Measurements from ENCODE around the gene FAM76B. TPM values are rescaled to one million over a fixed set of nuclear protein-coding genes. Genes with fewer than 3 reads are reported as not detected.

FAM76B gene
- total and polyA plus RNA-seq, 9 of the 15 experiments (the other 6 are each of a cell fraction or from before 2014, with no cell fraction given) = 22.5 to 60.0 (median 35.0) TPM

- TF ChIP-seq, protein P1, sequence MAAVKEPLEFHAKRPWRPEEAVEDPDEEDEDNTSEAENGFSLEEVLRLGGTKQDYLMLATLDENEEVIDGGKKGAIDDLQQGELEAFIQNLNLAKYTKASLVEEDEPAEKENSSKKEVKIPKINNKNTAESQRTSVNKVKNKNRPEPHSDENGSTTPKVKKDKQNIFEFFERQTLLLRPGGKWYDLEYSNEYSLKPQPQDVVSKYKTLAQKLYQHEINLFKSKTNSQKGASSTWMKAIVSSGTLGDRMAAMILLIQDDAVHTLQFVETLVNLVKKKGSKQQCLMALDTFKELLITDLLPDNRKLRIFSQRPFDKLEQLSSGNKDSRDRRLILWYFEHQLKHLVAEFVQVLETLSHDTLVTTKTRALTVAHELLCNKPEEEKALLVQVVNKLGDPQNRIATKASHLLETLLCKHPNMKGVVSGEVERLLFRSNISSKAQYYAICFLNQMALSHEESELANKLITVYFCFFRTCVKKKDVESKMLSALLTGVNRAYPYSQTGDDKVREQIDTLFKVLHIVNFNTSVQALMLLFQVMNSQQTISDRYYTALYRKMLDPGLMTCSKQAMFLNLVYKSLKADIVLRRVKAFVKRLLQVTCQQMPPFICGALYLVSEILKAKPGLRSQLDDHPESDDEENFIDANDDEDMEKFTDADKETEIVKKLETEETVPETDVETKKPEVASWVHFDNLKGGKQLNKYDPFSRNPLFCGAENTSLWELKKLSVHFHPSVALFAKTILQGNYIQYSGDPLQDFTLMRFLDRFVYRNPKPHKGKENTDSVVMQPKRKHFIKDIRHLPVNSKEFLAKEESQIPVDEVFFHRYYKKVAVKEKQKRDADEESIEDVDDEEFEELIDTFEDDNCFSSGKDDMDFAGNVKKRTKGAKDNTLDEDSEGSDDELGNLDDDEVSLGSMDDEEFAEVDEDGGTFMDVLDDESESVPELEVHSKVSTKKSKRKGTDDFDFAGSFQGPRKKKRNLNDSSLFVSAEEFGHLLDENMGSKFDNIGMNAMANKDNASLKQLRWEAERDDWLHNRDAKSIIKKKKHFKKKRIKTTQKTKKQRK (IDR thresholded peaks at IDR 0.05; ENCODE audit: borderline replicate concordance, low read depth, low read length) = 0 out of 2 replicates have a peak, but pooled peaks have one; percentile 40
- no peak for TF ChIP-seq HNRNPLL (IDR thresholded peaks at IDR 0.05; ENCODE audit: low read depth, low read length, poor library complexity, severe bottlenecking)
- peak; percentile 96 for TF ChIP-seq CBFB (CRISPR knock-in tag; IDR thresholded peaks at IDR 0.05)
- TF ChIP-seq UBTF (IDR thresholded peaks at IDR 0.05; ENCODE audit: borderline replicate concordance in 1 of 2, low read depth in 2 of 2, low read length in 2 of 2) = peak; percentile 19 to 50; a peak in 1 of 4 replicates
- TF ChIP-seq PHTF2 (CRISPR knock-in tag; IDR thresholded peaks at IDR 0.05) = no peak
- peak in 1 of 2 experiments; percentile 63; a peak in 1 of 4 replicates for TF ChIP-seq TEAD1 (CRISPR knock-in tag; IDR thresholded peaks at IDR 0.05)
- TF ChIP-seq MAZ (CRISPR knock-in tag; conservative IDR thresholded peaks at IDR 0.05 in 1 of 2, IDR thresholded peaks at IDR 0.05 in 1 of 2) = peak; percentile 50 to 95; a peak in 3 of 4 replicates
- peak; percentile 46; the same call in 1 of the 2 replicates for TF ChIP-seq GATAD2A (IDR thresholded peaks at IDR 0.05)
- no peak for TF ChIP-seq ZFPM2 (CRISPR knock-in tag; IDR thresholded peaks at IDR 0.05)
- peak; percentile 93 for TF ChIP-seq ZFX (CRISPR knock-in tag; IDR thresholded peaks at IDR 0.05)
- peak; percentile 95 for TF ChIP-seq KLF1 (tag; IDR thresholded peaks at IDR 0.05)
- TF ChIP-seq ZNF778 (CRISPR knock-in tag; IDR thresholded peaks at IDR 0.05) = no peak
- TF ChIP-seq, protein P2, sequence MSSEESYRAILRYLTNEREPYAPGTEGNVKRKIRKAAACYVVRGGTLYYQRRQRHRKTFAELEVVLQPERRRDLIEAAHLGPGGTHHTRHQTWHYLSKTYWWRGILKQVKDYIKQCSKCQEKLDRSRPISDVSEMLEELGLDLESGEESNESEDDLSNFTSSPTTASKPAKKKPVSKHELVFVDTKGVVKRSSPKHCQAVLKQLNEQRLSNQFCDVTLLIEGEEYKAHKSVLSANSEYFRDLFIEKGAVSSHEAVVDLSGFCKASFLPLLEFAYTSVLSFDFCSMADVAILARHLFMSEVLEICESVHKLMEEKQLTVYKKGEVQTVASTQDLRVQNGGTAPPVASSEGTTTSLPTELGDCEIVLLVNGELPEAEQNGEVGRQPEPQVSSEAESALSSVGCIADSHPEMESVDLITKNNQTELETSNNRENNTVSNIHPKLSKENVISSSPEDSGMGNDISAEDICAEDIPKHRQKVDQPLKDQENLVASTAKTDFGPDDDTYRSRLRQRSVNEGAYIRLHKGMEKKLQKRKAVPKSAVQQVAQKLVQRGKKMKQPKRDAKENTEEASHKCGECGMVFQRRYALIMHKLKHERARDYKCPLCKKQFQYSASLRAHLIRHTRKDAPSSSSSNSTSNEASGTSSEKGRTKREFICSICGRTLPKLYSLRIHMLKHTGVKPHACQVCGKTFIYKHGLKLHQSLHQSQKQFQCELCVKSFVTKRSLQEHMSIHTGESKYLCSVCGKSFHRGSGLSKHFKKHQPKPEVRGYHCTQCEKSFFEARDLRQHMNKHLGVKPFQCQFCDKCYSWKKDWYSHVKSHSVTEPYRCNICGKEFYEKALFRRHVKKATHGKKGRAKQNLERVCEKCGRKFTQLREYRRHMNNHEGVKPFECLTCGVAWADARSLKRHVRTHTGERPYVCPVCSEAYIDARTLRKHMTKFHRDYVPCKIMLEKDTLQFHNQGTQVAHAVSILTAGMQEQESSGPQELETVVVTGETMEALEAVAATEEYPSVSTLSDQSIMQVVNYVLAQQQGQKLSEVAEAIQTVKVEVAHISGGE (CRISPR knock-in tag; IDR thresholded peaks at IDR 0.05) = peak in 1 of 3 experiments; percentile 40; a peak in 1 of 6 replicates
- peak; percentile 76; the same call in 1 of the 2 replicates for TF ChIP-seq ELF4 (CRISPR knock-in tag; IDR thresholded peaks at IDR 0.05)
Observed at GRCh38 chr11:95789506-95790122, at the start of gene FAM76B (continued).

Measured in K562 (cell line).